GM12878 (cell line): ENCODE measurements around the gene DUSP22. TPM values are rescaled to one million over a fixed set of nuclear protein-coding genes. Genes with fewer than 3 reads are reported as not detected.
A peak's percentile ranks its signal among the peaks of the same experiment; 100 is the strongest.

Experiments used
- ATAC-seq: fragments of 200-7000 bp; cut with Tn5 transposase; 3 replicates; pipeline ENCODE4 v1.9.1; 2020; ENCODE audit warnings: mild to moderate bottlenecking, moderate library complexity
- BruUV-seq: library from RNA; stranded (reverse); fragments of 400-500 nt; replicated peaks from 2 replicates; lab custom pipeline; 2021; lab: Mats Ljungman, UMichigan
- CTCF ChIA-PET: fragments of 300-600 bp; sonication (Branson Sonifier 250); formaldehyde crosslinking; extraction: SDS; loops from one replicate; lab custom pipeline; 2021; ENCODE audit warnings: inconsistent platforms; lab: Yijun Ruan, JAX
- POLR2A ChIA-PET: fragments of 350-600 bp; formaldehyde crosslinking; extraction: SDS; loops from one replicate; lab custom pipeline; 2021; ENCODE audit warnings: inconsistent platforms; lab: Charles Lee
- RAD21 ChIA-PET: fragments of 300-600 bp; sonication (Branson Sonifier 250); formaldehyde crosslinking; loops from one replicate; lab custom pipeline; 2023; ENCODE audit warnings: antibody characterized with exemption; ENCODE audit not compliant: unreplicated experiment; lab: Charles Lee
- SMC1A ChIA-PET: fragments of 300-600 bp; sonication (Branson Sonifier 250); formaldehyde crosslinking; loops from one replicate; lab custom pipeline; 2023; ENCODE audit not compliant: unreplicated experiment, uncharacterized antibody; lab: Charles Lee
- DNase-seq: peaks from one replicate; pipeline ENCODE4 v3.0.0-alpha.2; 2011; ENCODE audit warnings: low read depth, low spot score
- FAIRE-seq: peaks from 3 replicates; lab custom pipeline; 2011; peaks lifted over from hg19 to GRCh38; lab: Jason Lieb, UNC
- H2AFZ ChIP-seq: 2 replicates; pipeline ENCODE4 v1.6.0; 2011; ENCODE audit warnings: low read depth, low read length, control low read depth; ENCODE audit not compliant: control insufficient read depth
- H3K27ac ChIP-seq: 2 replicates; pipeline ENCODE4 v1.5.1; 2011; ENCODE audit warnings: control low read depth; ENCODE audit not compliant: control insufficient read depth, insufficient read depth
- H3K27me3 ChIP-seq, 2 experiments: replicated peaks in 1 of 2; 2 replicates each; pipeline versions ENCODE4 v1.6.0 to v1.6.1; 2011; ENCODE audit warnings: low read length in 1 of 2; ENCODE audit not compliant: control insufficient read depth in 2 of 2, insufficient read depth in 2 of 2
- H3K36me3 ChIP-seq, 2 experiments: 2 replicates each; pipeline ENCODE4 v1.5.1; 2011; ENCODE audit warnings: low read length in 1 of 2; ENCODE audit not compliant: control insufficient read depth in 2 of 2, insufficient read depth in 2 of 2
- H3K4me1 ChIP-seq: 2 replicates; pipeline ENCODE4 v1.6.1; 2011; ENCODE audit warnings: mild to moderate bottlenecking, low read length, moderate library complexity, mixed read lengths; ENCODE audit not compliant: control insufficient read depth, insufficient read depth
- H3K4me2 ChIP-seq: 2 replicates; pipeline ENCODE4 v1.6.0; 2011; ENCODE audit warnings: control low read depth; ENCODE audit not compliant: control insufficient read depth, insufficient read depth
- H3K4me3 ChIP-seq: fragments of 200-600 bp; sonication (generic); 2 replicates; pipeline ENCODE4 v1.5.1; 2016
- H3K79me2 ChIP-seq: 2 replicates; pipeline ENCODE4 v1.6.0; 2011; ENCODE audit warnings: low read length; ENCODE audit not compliant: control insufficient read depth, insufficient read depth
- H3K9ac ChIP-seq: 2 replicates; pipeline ENCODE4 v1.8.0; 2011; ENCODE audit warnings: low read length, control low read depth, mixed read lengths; ENCODE audit not compliant: control insufficient read depth, insufficient read depth
- H3K9me3 ChIP-seq: replicated peaks from 3 replicates; pipeline ENCODE4 v1.5.1; 2011; ENCODE audit warnings: mild to moderate bottlenecking, low read length; ENCODE audit not compliant: control insufficient read depth, insufficient read depth
- H4K20me1 ChIP-seq: 2 replicates; pipeline ENCODE4 v1.6.0; 2011; ENCODE audit not compliant: control insufficient read depth, insufficient read depth
- CUX1 ChIP-seq: IDR thresholded peaks from 2 replicates; pipeline ENCODE4 v1.6.1; 2012; ENCODE audit warnings: improper control_type of control experiment, low read depth, low read length; ENCODE audit not compliant: insufficient replicate concordance
- EP300 ChIP-seq, 2 experiments: fragments of 150-350 bp in 1 of 2; IDR thresholded peaks; 2 replicates each; pipeline ENCODE4 v1.6.1; 2011 to 2012; ENCODE audit warnings: low read depth in 2 of 2, low read length in 2 of 2, borderline replicate concordance in 1 of 2, improper control_type of control experiment in 1 of 2, inconsistent platforms in 1 of 2; ENCODE audit not compliant: control insufficient read depth in 1 of 2
- HDAC6 ChIP-seq: fragments of 200-600 bp; sonication (generic); IDR thresholded peaks from one replicate; pipeline ENCODE4 v1.8.0; 2017; ENCODE audit warnings: antibody characterized with exemption; ENCODE audit not compliant: unreplicated experiment
- IRF4 ChIP-seq: IDR thresholded peaks from 2 replicates; pipeline ENCODE4 v1.6.1; 2011; ENCODE audit warnings: low read depth, low read length
- JUNB ChIP-seq: IDR thresholded peaks from 2 replicates; pipeline ENCODE4 v1.6.1; 2016; ENCODE audit warnings: antibody characterized with exemption, mild to moderate bottlenecking
- MLLT1 ChIP-seq: fragments of 450-650 bp; IDR thresholded peaks from 2 replicates; pipeline ENCODE4 v1.6.1; 2016; ENCODE audit warnings: mild to moderate bottlenecking
- MTA2 ChIP-seq: fragments of 450-650 bp; IDR thresholded peaks from 2 replicates; pipeline ENCODE4 v1.6.1; 2016; ENCODE audit warnings: low read depth, mild to moderate bottlenecking, moderate library complexity
- PKNOX1 ChIP-seq: fragments of 450-650 bp; IDR thresholded peaks from 2 replicates; pipeline ENCODE4 v1.6.1; 2016; ENCODE audit warnings: mild to moderate bottlenecking
- POLR2AphosphoS5 ChIP-seq: IDR thresholded peaks from 2 replicates; pipeline ENCODE4 v1.6.1; 2011; ENCODE audit warnings: mild to moderate bottlenecking, low read length, inconsistent platforms
- RBBP5 ChIP-seq: fragments of 200-600 bp; sonication (generic); conservative IDR thresholded peaks from 2 replicates; pipeline ENCODE4 v1.6.1; 2016
- STAT1 ChIP-seq: fragments of 450-650 bp; conservative IDR thresholded peaks from 2 replicates; pipeline ENCODE4 v1.6.1; 2014; ENCODE audit warnings: antibody characterized with exemption, mild to moderate bottlenecking
- TAF1 ChIP-seq: IDR thresholded peaks from 2 replicates; pipeline ENCODE4 v1.6.1; 2011; ENCODE audit warnings: mild to moderate bottlenecking, low read depth, low read length, borderline replicate concordance
- WRNIP1 ChIP-seq: IDR thresholded peaks from 2 replicates; pipeline ENCODE4 v1.6.1; 2011; ENCODE audit warnings: low read depth, low read length, improper control_type of control experiment, borderline replicate concordance
- ZNF24 ChIP-seq: fragments of 450-650 bp; IDR thresholded peaks from 2 replicates; pipeline ENCODE4 v1.6.1; 2017; ENCODE audit warnings: antibody characterized with exemption, mild to moderate bottlenecking
- WGBS: methylation state at CpG from one replicate; pipeline ENCODE4 v1.1.6; 2016; ENCODE audit warnings: low lambda C conversion rate; ENCODE audit not compliant: insufficient replicate concordance, insufficient coverage; ENCODE audit errors: missing lambda C conversion rate; 5-methylcytosine and 5-hydroxymethylcytosine counted together
- in situ Hi-C: fragments of 300-500 bp; cut with MboI; formaldehyde crosslinking; loops from 9 replicates; pipeline ENCODE4 v1.14.3; 2018; ENCODE audit warnings: mixed read lengths
- intact Hi-C: fragments of 100-400 bp; cut with micrococcal nuclease; formaldehyde crosslinking; loops from one replicate; pipeline ENCODE4 v1.14.2; 2022; ENCODE audit not compliant: unreplicated experiment
- polyA plus RNA-seq, 11 experiments: library from polyadenylated mRNA; depleted of rRNA in 4 of 11; unstranded in 6 of 11; stranded (reverse) in 5 of 11; fragments of >200 nt; fragmentation: Nextera tagmentation in 4 of 11; fragmentation: Illumina TruSeq in 1 of 11; extraction: Ambion mirVana in 4 of 11; extraction: Trizol in 1 of 11; gene quantifications; 1 replicate in 1 of 11; 2 replicates in 10 of 11; pipeline versions ENCODE4 v1.2.1 to v1.2.3, GENCODE V29; 2011 to 2016; ENCODE audit warnings: inconsistent platforms in 2 of 11, missing spikeins in 2 of 11, low read depth in 1 of 11
- total RNA-seq, 4 experiments: library from RNA; depleted of rRNA in 3 of 4; stranded (reverse); fragments of >200 nt in 3 of 4; fragmentation: Illumina TruSeq in 1 of 4; extraction: Trizol in 1 of 4; gene quantifications; 2 replicates each; pipeline versions ENCODE4 v1.2.1 to v1.2.3, GENCODE V29; 2013 to 2021

DUSP22 gene
- total and polyA plus RNA-seq, 10 of the 15 experiments (the other 5 are each of a cell fraction or from before 2014, with no cell fraction given), result 78.9 to 156 (median 107) TPM

GRCh38 chr6:320351-321157 lies 28.3 kb downstream of the DUSP22 start:
- Histone ChIP-seq H3K9me3 (no peaks in the 10 kb centered on the region), H2AFZ (no peak overlapping the region), H3K79me2 (peaks cover 82% of the 10 kb centered on the region), H3K9ac (peak overlapping the region; percentile 73), H3K4me3 (peak overlapping the region; percentile 57), H3K4me1 (peaks cover 91% of the 10 kb centered on the region), H3K4me2 (peak overlapping the region; percentile 84), H3K27me3 (no peaks in the 10 kb centered on the region), H4K20me1 (no peaks in the 10 kb centered on the region), H3K27ac (peak overlapping the region; percentile 92), H3K36me3 (peaks cover 14 to 19% of the 10 kb centered on the region in 2 experiments; a peak in 3 of 4 replicates)
- ATAC-seq, result peak; percentile 11
- ChIA-PET CTCF (interaction anchor here (0.9 to 8.6 kb wide), 18 partner anchors 7 to 102 kb away, joined by 4 to 94 read pairs (median 6); no protein-coding TSS in a partner anchor), POLR2A (interaction anchor here (1.1 to 13.8 kb wide), 9 partner anchors 8 to 98 kb away, joined by 5 to 227 read pairs (median 43); partner anchors contain the start of gene DUSP22), RAD21 (interaction anchor here (0.6 to 13.0 kb wide), 18 partner anchors 7 to 102 kb away, joined by 3 to 256 read pairs (median 38); partner anchors contain the start of gene DUSP22), SMC1A (interaction anchor here (0.8 to 13.7 kb wide), 22 partner anchors 7 to 98 kb away, joined by 3 to 707 read pairs (median 18); partner anchors contain the start of gene DUSP22)
- no peak for FAIRE-seq
- no peak for DNase-seq
- in situ Hi-C loops (no loop called here), intact Hi-C loops (loop anchor here (5.0 kb wide), 1 partner anchor 133 kb away; no protein-coding TSS in a partner anchor)
- BruUV-seq, result no TSS peak
- WGBS, result 52% methylated on average over 13 of the region's 13 CpGs
- TF ChIP-seq RBBP5 (no peak), MTA2 (peak; percentile 42; the same call in 1 of the 2 replicates), POLR2AphosphoS5 (peak; percentile 33; the same call in 1 of the 2 replicates), TAF1 (peak; percentile 41; the same call in 1 of the 2 replicates), CUX1 (no peak), WRNIP1 (0 out of 2 replicates have a peak, but pooled peaks have one; percentile 38), ZNF24 (peak; percentile 48; the same call in 1 of the 2 replicates), STAT1 (no peak; the same call in 1 of the 2 replicates), IRF4 (peak; percentile 40; the same call in 1 of the 2 replicates), MLLT1 (0 out of 2 replicates have a peak, but pooled peaks have one; percentile 20), PKNOX1 (peak; percentile 30; the same call in 1 of the 2 replicates), HDAC6 (peak; percentile 54), JUNB (no peak), EP300 (IDR thresholded peaks at IDR 0.05; ENCODE audit: borderline replicate concordance in 1 of 2, control insufficient read depth in 1 of 2, low read depth in 2 of 2, low read length in 2 of 2) (0 out of 4 replicates have a peak, but pooled peaks of 1 of the 2 experiments have one; percentile 22)
